ENCODE results near the gene GPX5.
"Not testable (repeated sequence)": the region's sequence is repeated elsewhere in the genome, so short reads cannot be mapped to it uniquely, and the experiment has no call there.

GPX5 gene

DNA sequence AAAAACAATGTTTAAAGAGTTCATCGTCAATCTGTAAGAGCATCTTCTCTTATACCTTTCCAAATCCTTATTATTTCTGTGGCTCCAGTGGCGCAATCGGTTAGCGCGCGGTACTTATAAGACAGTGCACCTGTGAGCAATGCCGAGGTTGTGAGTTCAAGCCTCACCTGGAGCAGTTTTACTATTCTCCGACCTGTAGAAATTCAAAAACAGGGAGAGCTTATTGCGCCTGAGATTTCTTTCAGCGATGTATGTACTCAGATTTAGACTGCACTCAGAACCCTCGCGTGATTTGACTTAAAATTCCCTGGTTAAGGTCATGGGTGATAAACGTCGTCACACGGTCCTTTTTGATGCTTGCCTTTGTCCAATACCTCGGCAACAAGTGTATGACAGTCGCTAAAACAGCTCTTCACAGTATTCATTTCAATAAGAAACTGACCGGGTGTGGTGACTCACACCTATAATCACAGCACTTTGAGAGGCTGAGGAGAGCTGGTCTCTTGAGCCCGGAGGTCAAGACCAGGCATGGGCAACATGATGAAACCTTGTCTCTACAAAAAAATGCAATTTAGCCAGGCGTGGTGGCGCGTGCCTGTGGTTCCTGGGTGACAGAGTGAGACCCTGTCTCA is 11.9 kb downstream of the GPX5 start:
- H3K9me3 Mint-ChIP-seq = peaks cover 13% of the 10 kb centered on the region
- no peak overlapping the region for H3K27ac Mint-ChIP-seq
- H3K27me3 Mint-ChIP-seq = peaks cover 96% of the 10 kb centered on the region
- H3K36me3 Mint-ChIP-seq = no peaks in the 10 kb centered on the region
- peaks cover 8% of the 10 kb centered on the region for H3K4me1 Mint-ChIP-seq
- ATAC-seq = no peak
- H3K4me3 Mint-ChIP-seq = no peak overlapping the region

GRCh38 chr6:28541996-28542395 is 16.3 kb downstream of the GPX5 start:
- peaks cover 13% of the 10 kb centered on the region for H3K9me3 Mint-ChIP-seq
- peaks cover 21% of the 10 kb centered on the region for H3K4me1 Mint-ChIP-seq
- no peak for ATAC-seq
- H3K4me3 Mint-ChIP-seq = no peak overlapping the region
- H3K27ac Mint-ChIP-seq = no peak overlapping the region
- H3K36me3 Mint-ChIP-seq = no peaks in the 10 kb centered on the region
- H3K27me3 Mint-ChIP-seq = peaks cover 78% of the 10 kb centered on the region

GRCh38 chr6:28542440-28543296 is 17.0 kb downstream of the GPX5 start:
- ATAC-seq = no peak
- peak overlapping the region; percentile 34 for H3K4me3 Mint-ChIP-seq
- H3K36me3 Mint-ChIP-seq = no peaks in the 10 kb centered on the region
- H3K9me3 Mint-ChIP-seq = peaks cover 13% of the 10 kb centered on the region
- peaks cover 21% of the 10 kb centered on the region for H3K4me1 Mint-ChIP-seq
- H3K27ac Mint-ChIP-seq = no peak overlapping the region
- peaks cover 75% of the 10 kb centered on the region for H3K27me3 Mint-ChIP-seq

GRCh38 chr6:28543651-28544610 is 18.2 kb downstream of the GPX5 start:
- H3K9me3 Mint-ChIP-seq = peaks cover 15% of the 10 kb centered on the region
- ATAC-seq = no peak
- H3K36me3 Mint-ChIP-seq = no peaks in the 10 kb centered on the region
- H3K27ac Mint-ChIP-seq = no peak overlapping the region
- peak overlapping the region; percentile 29 for H3K4me3 Mint-ChIP-seq
- peaks cover 68% of the 10 kb centered on the region for H3K27me3 Mint-ChIP-seq
- H3K4me1 Mint-ChIP-seq = peaks cover 21% of the 10 kb centered on the region

- Mint-ChIP-seq H3K36me3 (no peaks in the 10 kb centered on the region), H3K9me3 (peaks cover 12% of the 10 kb centered on the region), H3K4me3 (no peak overlapping the region), H3K27me3 (peaks cover 73% of the 10 kb centered on the region), H3K27ac (no peak overlapping the region), H3K4me1 (peaks cover 21% of the 10 kb centered on the region)
- ATAC-seq = no peak
Observed at GRCh38 chr6:28545955-28546354, 20.3 kb downstream of the GPX5 start.

- Mint-ChIP-seq H3K4me1 (peaks cover 19% of the 10 kb centered on the region), H3K27me3 (peaks cover 68% of the 10 kb centered on the region)
- not testable (repeated sequence) for H3K9me3 Mint-ChIP-seq, H3K27ac Mint-ChIP-seq, H3K4me3 Mint-ChIP-seq, ATAC-seq, H3K36me3 Mint-ChIP-seq
Observed at GRCh38 chr6:28547003-28547402, 21.3 kb downstream of the GPX5 start.

DNA sequence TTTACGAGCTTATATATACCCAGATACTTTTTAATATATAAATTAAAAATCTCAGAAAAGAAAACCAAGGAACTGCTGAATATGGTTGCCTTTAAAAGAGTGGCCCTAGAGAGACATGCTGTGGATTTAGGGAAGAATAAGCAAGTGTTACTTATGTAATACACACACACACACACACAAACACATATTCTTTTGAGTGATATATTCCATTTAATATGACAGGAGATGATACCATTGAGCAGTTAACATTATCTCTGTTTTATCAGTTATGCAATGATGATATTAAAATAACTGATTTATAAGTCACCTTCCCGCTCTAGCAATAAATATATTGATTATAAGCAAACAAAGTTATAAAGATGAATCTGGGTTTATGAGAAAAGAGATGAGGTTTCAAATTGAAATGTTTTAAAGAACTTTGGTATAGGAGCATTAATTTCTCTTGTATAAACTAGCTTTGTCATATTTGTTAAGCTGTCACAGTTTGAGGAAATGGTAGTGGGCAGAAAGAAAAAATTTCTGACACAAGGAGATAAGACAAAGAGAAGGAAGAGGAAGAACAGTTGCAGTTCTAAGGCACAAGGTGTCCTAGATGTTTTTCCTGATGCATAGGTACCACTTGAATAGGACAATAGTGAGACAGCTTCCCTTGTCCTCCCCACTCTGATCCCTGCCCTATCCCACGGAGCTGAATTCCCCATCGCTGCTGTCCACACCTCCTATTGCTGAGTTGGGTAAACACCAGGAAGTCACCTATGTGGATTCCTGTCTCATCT is 26.4 kb downstream of the GPX5 start:
- peaks cover 82% of the 10 kb centered on the region for H3K27me3 Mint-ChIP-seq
- no peak overlapping the region for H3K27ac Mint-ChIP-seq

DNA sequence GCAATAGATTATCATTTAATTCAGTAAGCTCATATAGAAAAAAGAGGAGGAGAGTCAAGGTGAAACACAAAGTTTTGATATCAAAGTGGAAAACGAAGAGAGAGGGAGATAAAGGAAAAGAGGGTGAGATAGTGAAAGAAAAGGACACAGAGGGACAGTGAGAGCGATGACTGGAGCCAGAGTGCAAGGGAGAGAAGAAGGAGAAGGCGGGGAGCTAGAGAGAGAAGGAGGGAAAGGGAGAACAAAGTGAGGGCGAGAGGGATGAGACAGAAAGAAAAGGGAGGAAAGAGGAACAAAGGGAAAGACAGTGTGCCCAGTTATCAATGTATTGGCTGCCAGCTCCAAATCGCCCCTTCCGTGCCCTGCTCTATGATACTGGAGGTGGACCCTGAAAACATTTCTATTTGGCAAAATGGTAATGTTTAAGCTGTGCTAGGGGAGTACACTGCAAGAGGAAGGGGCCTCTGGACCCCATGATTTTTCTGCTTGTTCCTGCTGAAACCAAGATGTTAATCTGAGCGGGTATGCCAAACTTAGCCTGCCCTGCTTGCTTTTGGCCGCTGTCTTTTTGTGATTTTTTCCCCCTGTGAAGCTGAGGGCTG is 27.8 kb downstream of the GPX5 start:
- Mint-ChIP-seq H3K27ac (no peak overlapping the region), H3K36me3 (no peaks in the 10 kb centered on the region), H3K9me3 (no peaks in the 10 kb centered on the region), H3K4me3 (no peak overlapping the region), H3K27me3 (peaks cover 80% of the 10 kb centered on the region), H3K4me1 (peaks cover 5% of the 10 kb centered on the region)
- no peak for ATAC-seq

More for the DNA sequence above, 26.4 kb downstream of the GPX5 start:
- no peaks in the 10 kb centered on the region for H3K36me3 Mint-ChIP-seq
- H3K4me1 Mint-ChIP-seq = peaks cover 5% of the 10 kb centered on the region
- H3K4me3 Mint-ChIP-seq = no peak overlapping the region
- peaks cover 3% of the 10 kb centered on the region for H3K9me3 Mint-ChIP-seq
- no peak for ATAC-seq

DNA sequence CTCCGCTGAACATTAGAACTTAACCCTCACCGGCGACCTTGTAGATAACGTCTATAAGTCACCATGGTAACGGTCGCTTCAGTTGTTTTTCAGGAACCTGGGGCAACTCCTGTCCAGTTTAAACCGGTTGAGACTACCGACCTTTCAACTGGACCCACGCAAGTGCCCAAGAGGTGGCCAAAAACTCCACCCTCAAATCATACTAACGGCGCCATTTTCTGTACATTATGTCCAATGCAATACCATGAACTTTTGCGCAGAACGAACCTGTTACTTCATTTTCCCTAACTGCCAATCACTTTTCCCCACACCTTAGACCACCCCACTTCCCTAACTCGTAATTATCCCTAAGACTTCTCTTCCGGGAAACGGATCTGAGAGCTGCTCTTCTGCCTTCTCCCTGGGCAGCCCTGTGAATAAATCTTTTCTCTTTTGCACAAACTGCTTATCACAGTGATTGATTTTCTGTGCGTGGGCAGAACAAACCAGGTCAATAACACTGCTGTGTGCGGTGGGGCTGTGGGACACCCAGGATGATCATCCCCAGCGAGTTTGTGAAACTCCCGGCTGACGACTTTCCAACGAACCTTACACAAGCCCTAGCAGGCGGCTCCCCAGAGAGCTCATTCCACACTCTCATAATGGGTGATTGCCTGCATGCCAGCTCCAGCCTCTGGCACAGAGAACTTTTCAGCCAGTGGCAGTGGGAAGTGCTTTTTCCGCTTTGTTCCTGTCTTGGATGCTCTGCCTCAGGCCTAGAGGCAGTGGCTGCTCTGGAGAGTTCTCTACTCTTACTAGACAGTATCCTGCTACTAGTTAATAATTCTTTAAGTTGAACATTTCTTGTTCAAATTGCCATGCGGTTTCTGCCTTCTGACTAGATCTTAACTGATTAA is 28.6 kb downstream of the GPX5 start:
- H3K27ac Mint-ChIP-seq = no peak overlapping the region
- H3K4me3 Mint-ChIP-seq = no peak overlapping the region
- H3K4me1 Mint-ChIP-seq = peaks cover 5% of the 10 kb centered on the region
- H3K36me3 Mint-ChIP-seq = no peaks in the 10 kb centered on the region
- peaks cover 72% of the 10 kb centered on the region for H3K27me3 Mint-ChIP-seq
- ATAC-seq = no peak
- H3K9me3 Mint-ChIP-seq = no peaks in the 10 kb centered on the region

DNA sequence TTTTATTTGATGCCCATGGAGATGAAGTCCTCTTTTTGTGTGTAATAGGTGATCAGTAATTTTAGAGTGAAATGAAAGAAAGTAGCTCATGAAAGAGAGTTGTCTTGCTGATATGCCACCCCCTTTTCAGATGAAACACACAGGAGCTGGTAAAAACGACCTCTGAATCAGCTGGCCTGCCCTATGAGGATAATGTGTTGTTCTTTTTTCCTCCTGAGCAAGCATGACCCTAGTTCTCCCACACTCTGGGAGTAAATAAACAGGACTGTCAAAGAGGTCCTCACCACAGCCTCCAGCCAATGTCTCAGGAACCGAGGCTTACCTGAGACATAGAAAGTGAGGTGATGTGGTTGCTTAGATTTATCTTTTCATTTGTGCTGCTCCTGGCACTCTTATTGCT is 29.5 kb downstream of the GPX5 start:
- H3K27ac Mint-ChIP-seq = no peak overlapping the region
- H3K27me3 Mint-ChIP-seq = peaks cover 63% of the 10 kb centered on the region
- ATAC-seq = no peak
- peaks cover 5% of the 10 kb centered on the region for H3K4me1 Mint-ChIP-seq
- no peak overlapping the region for H3K4me3 Mint-ChIP-seq
- no peaks in the 10 kb centered on the region for H3K36me3 Mint-ChIP-seq
- no peaks in the 10 kb centered on the region for H3K9me3 Mint-ChIP-seq

- Mint-ChIP-seq H3K4me1 (no peaks in the 10 kb centered on the region), H3K36me3 (no peaks in the 10 kb centered on the region)
Observed at GRCh38 chr6:28558629-28559028, 32.9 kb downstream of the GPX5 start.

GRCh38 chr6:28563430-28564095 is 37.9 kb downstream of the GPX5 start:
- Mint-ChIP-seq H3K36me3 (no peaks in the 10 kb centered on the region), H3K9me3 (no peaks in the 10 kb centered on the region), H3K27me3 (peaks cover 22% of the 10 kb centered on the region), H3K27ac (no peak overlapping the region), H3K4me3 (no peak overlapping the region), H3K4me1 (no peaks in the 10 kb centered on the region)
- ATAC-seq = no peak

More at GRCh38 chr6:28558629-28559028, 32.9 kb downstream of the GPX5 start:
- Mint-ChIP-seq H3K27ac (no peak overlapping the region), H3K27me3 (peaks cover 33% of the 10 kb centered on the region), H3K9me3 (no peaks in the 10 kb centered on the region), H3K4me3 (no peak overlapping the region)
- no peak for ATAC-seq
